Stimulated activated CD4-positive, alpha-beta T cell treated with anti-CD3 and anti-CD28 coated beads, Interleukin-12 subunit alpha, Interleukin-12 subunit beta, amount 100 ng/mL, for 48 hours (primary cell): ENCODE measurements around the gene SLC12A1.

Experiments used
- DNase-seq, 3 donors: peaks; one replicate each; pipeline ENCODE4 v3.0.0-alpha.2; 2020; ENCODE audit warnings: low read depth in 2 of 3, low spot score in 1 of 3

Gene SLC12A1

GRCh38 chr15:48242015-48242414, 35.9 kb downstream of the SLC12A1 start:
- no peak for DNase-seq

GRCh38 chr15:48242535-48242934, 36.4 kb downstream of the SLC12A1 start:
- DNase-seq = no peak

- no peak for DNase-seq
These were observed 38.8 kb downstream of the SLC12A1 start for GRCh38 chr15:48244921-48245320.

GRCh38 chr15:48248414-48248813, 42.3 kb downstream of the SLC12A1 start:
- no peak for DNase-seq

- DNase-seq = peak in 1 of 3 donors; percentile 1
These were observed 44.6 kb downstream of the SLC12A1 start for GRCh38 chr15:48250640-48251076.

GRCh38 chr15:48253172-48253571, 47.1 kb downstream of the SLC12A1 start:
- DNase-seq = no peak

GRCh38 chr15:48265135-48265534, 59.0 kb downstream of the SLC12A1 start:
- DNase-seq = no peak

GRCh38 chr15:48266024-48266689, 60.1 kb downstream of the SLC12A1 start:
- DNase-seq = no peak

GRCh38 chr15:48267766-48268165, 61.7 kb downstream of the SLC12A1 start:
- DNase-seq = no peak

- no peak for DNase-seq
These were observed 66.9 kb downstream of the SLC12A1 start for GRCh38 chr15:48273049-48273448.

GRCh38 chr15:48278666-48279065, 72.6 kb downstream of the SLC12A1 start:
- no peak for DNase-seq

- no peak for DNase-seq
These were observed 73.5 kb downstream of the SLC12A1 start for GRCh38 chr15:48279608-48280007.

- no peak for DNase-seq
These were observed 75.6 kb downstream of the SLC12A1 start for GRCh38 chr15:48281674-48282073.

GRCh38 chr15:48282216-48282615, 76.1 kb downstream of the SLC12A1 start:
- no peak for DNase-seq

GRCh38 chr15:48283396-48284145, 77.5 kb downstream of the SLC12A1 start:
- no peak for DNase-seq

GRCh38 chr15:48285329-48286214, 79.5 kb downstream of the SLC12A1 start:
- DNase-seq = peak in 2 of 3 donors; percentile 20 to 69

- no peak for DNase-seq
These were observed 83.5 kb downstream of the SLC12A1 start for GRCh38 chr15:48289628-48290027.

GRCh38 chr15:48292458-48292857, 86.4 kb downstream of the SLC12A1 start:
- DNase-seq = no peak

- no peak for DNase-seq
These were observed 91.6 kb downstream of the SLC12A1 start for GRCh38 chr15:48297668-48298067.

GRCh38 chr15:48298914-48299313, 92.8 kb downstream of the SLC12A1 start:
- no peak for DNase-seq

GRCh38 chr15:48300038-48300437, 93.9 kb downstream of the SLC12A1 start:
- no peak for DNase-seq

- no peak for DNase-seq
These were observed 98.3 kb downstream of the SLC12A1 start for GRCh38 chr15:48304398-48304797.
